H9 (cell line): Measurements from ENCODE around the gene MGAT5B. TPM values are rescaled to one million over a fixed set of nuclear protein-coding genes. Genes with fewer than 3 reads are reported as not detected.

ENCODE experiments used
- DNase-seq: peaks from one replicate; pipeline ENCODE4 v3.0.0-alpha.2; 2017
- H2AFZ ChIP-seq: one replicate; pipeline ENCODE4 v1.6.1; 2013; ENCODE audit warnings: mild to moderate bottlenecking, low read length, control low read depth, moderate library complexity
- H2AK5ac ChIP-seq: 2 replicates; pipeline ENCODE4 v1.6.1; 2013; ENCODE audit warnings: low read length, control low read depth, mixed read lengths; ENCODE audit not compliant: insufficient read length
- H2BK120ac ChIP-seq: one replicate; pipeline ENCODE4 v1.6.1; 2013; ENCODE audit warnings: low read depth, mild to moderate bottlenecking, low read length, control low read depth, inconsistent platforms; ENCODE audit not compliant: poor library complexity, severe bottlenecking
- H2BK12ac ChIP-seq: 2 replicates; pipeline ENCODE4 v1.6.1; 2013; ENCODE audit warnings: low read length, control low read depth, mixed read lengths, low read depth; ENCODE audit not compliant: insufficient read length
- H2BK15ac ChIP-seq: 2 replicates; pipeline ENCODE4 v1.6.1; 2013; ENCODE audit warnings: low read depth, low read length, control low read depth
- H2BK20ac ChIP-seq: one replicate; pipeline ENCODE4 v1.6.1; 2013; ENCODE audit warnings: low read depth, mild to moderate bottlenecking, low read length, control low read depth, inconsistent platforms; ENCODE audit not compliant: poor library complexity, severe bottlenecking
- H2BK5ac ChIP-seq: 2 replicates; pipeline ENCODE4 v1.6.1; 2013; ENCODE audit warnings: low read length, control low read depth, mixed read lengths; ENCODE audit not compliant: insufficient read length
- H3K14ac ChIP-seq: 2 replicates; pipeline ENCODE4 v1.6.1; 2013; ENCODE audit warnings: low read length, control low read depth; ENCODE audit not compliant: insufficient read depth
- H3K18ac ChIP-seq: 2 replicates; pipeline ENCODE4 v1.6.1; 2013; ENCODE audit warnings: low read depth, mild to moderate bottlenecking, mixed read lengths, low read length, control low read depth; ENCODE audit not compliant: insufficient read length
- H3K23ac ChIP-seq: 2 replicates; pipeline ENCODE4 v1.6.1; 2013; ENCODE audit warnings: low read length, control low read depth, mixed read lengths, low read depth; ENCODE audit not compliant: insufficient read length
- H3K23me2 ChIP-seq: 2 replicates; pipeline ENCODE4 v1.6.1; 2013; ENCODE audit warnings: low read depth, mild to moderate bottlenecking, mixed read lengths, low read length, control low read depth; ENCODE audit not compliant: insufficient read length, poor library complexity, severe bottlenecking
- H3K27ac ChIP-seq: 2 replicates; pipeline ENCODE4 v1.5.1; 2013; ENCODE audit warnings: low read length, control low read depth, mixed read lengths, low read depth; ENCODE audit not compliant: insufficient read length
- H3K27me3 ChIP-seq: 2 replicates; pipeline ENCODE4 v1.6.1; 2013; ENCODE audit warnings: low read length, control low read depth, inconsistent platforms; ENCODE audit not compliant: insufficient read depth
- H3K4ac ChIP-seq: 2 replicates; pipeline ENCODE4 v1.6.1; 2013; ENCODE audit warnings: low read depth, mild to moderate bottlenecking, control low read depth, inconsistent platforms, low read length, moderate library complexity
- H3K4me1 ChIP-seq: 2 replicates; pipeline ENCODE4 v1.6.1; 2013; ENCODE audit warnings: low read length, control low read depth, inconsistent platforms; ENCODE audit not compliant: insufficient read depth
- H3K4me2 ChIP-seq: 2 replicates; pipeline ENCODE4 v1.6.1; 2013; ENCODE audit warnings: low read length, control low read depth, mixed read lengths; ENCODE audit not compliant: insufficient read length, insufficient read depth
- H3K56ac ChIP-seq: 2 replicates; pipeline ENCODE4 v1.6.1; 2013; ENCODE audit warnings: low read depth, mild to moderate bottlenecking, mixed read lengths, low read length, control low read depth; ENCODE audit not compliant: insufficient read length
- H3K79me1 ChIP-seq: 2 replicates; pipeline ENCODE4 v1.6.1; 2013; ENCODE audit warnings: low read depth, mild to moderate bottlenecking, moderate library complexity, low read length, control low read depth, inconsistent platforms; ENCODE audit not compliant: insufficient read depth, poor library complexity, severe bottlenecking
- H3K79me2 ChIP-seq: 2 replicates; pipeline ENCODE4 v1.6.1; 2013; ENCODE audit warnings: low read length, control low read depth, inconsistent platforms; ENCODE audit not compliant: insufficient read depth
- H3K9ac ChIP-seq: 2 replicates; pipeline ENCODE4 v1.6.1; 2013; ENCODE audit warnings: low read length, control low read depth, mixed read lengths; ENCODE audit not compliant: insufficient read length; ENCODE audit errors: extremely low read depth
- H3K9me3 ChIP-seq: one replicate; pipeline ENCODE4 v1.6.1; 2013; ENCODE audit warnings: low read depth, low read length, inconsistent platforms; ENCODE audit not compliant: control insufficient read depth
- H3T11ph ChIP-seq: one replicate; pipeline ENCODE4 v1.6.1; 2013; ENCODE audit warnings: mild to moderate bottlenecking, low read length, control low read depth, inconsistent platforms
- H4K20me1 ChIP-seq: one replicate; pipeline ENCODE4 v1.6.1; 2013; ENCODE audit not compliant: control insufficient read depth, insufficient read length, insufficient read depth
- H4K5ac ChIP-seq: 2 replicates; pipeline ENCODE4 v1.6.1; 2013; ENCODE audit warnings: low read depth, mild to moderate bottlenecking, mixed read lengths, low read length, control low read depth; ENCODE audit not compliant: insufficient read length
- H4K8ac ChIP-seq: replicated peaks from 2 replicates; pipeline ENCODE4 v1.6.1; 2013; ENCODE audit warnings: low read length, control low read depth, mixed read lengths, low read depth; ENCODE audit not compliant: insufficient read length
- H4K91ac ChIP-seq: 2 replicates; pipeline ENCODE4 v1.6.1; 2013; ENCODE audit warnings: low read depth, mild to moderate bottlenecking, moderate library complexity, mixed read lengths, low read length, control low read depth; ENCODE audit not compliant: insufficient read length
- H3K27ac Mint-ChIP-seq, 3 experiments: 2 replicates in 2 of 3; 3 replicates in 1 of 3; pipeline ENCODE4 v1.8.0; 2020 to 2021; ENCODE audit warnings: mixed read lengths in 3 of 3, mild to moderate bottlenecking in 1 of 3, moderate library complexity in 1 of 3
- H3K27me3 Mint-ChIP-seq: 2 replicates; pipeline ENCODE4 v1.8.0; 2021; ENCODE audit warnings: low read depth, mild to moderate bottlenecking, moderate library complexity, mixed read lengths
- H3K36me3 Mint-ChIP-seq, 3 experiments: 2 replicates in 2 of 3; 3 replicates in 1 of 3; pipeline ENCODE4 v1.8.0; 2020 to 2021; ENCODE audit warnings: low read depth in 3 of 3, mixed read lengths in 3 of 3; ENCODE audit not compliant: insufficient read depth in 1 of 3
- H3K4me1 Mint-ChIP-seq, 2 experiments: 2 replicates each; pipeline ENCODE4 v1.8.0; 2020; ENCODE audit warnings: mixed read lengths in 2 of 2
- H3K4me3 Mint-ChIP-seq, 2 experiments: 2 replicates in 1 of 2; 3 replicates in 1 of 2; pipeline ENCODE4 v1.8.0; 2020 to 2021; ENCODE audit warnings: mild to moderate bottlenecking in 2 of 2, mixed read lengths in 2 of 2, moderate library complexity in 1 of 2
- H3K9me3 Mint-ChIP-seq, 2 experiments: 2 replicates in 1 of 2; 3 replicates in 1 of 2; pipeline ENCODE4 v1.8.0; 2020; ENCODE audit warnings: mild to moderate bottlenecking in 2 of 2, mixed read lengths in 2 of 2, moderate library complexity in 1 of 2
- CTCF ChIP-seq: fragments of 200-600 bp; sonication (generic); conservative IDR thresholded peaks from 3 replicates; pipeline ENCODE4 v1.8.0; 2021; ENCODE audit warnings: antibody characterized with exemption, mild to moderate bottlenecking
- WGBS: extraction: QIAGEN DNeasy Blood & Tissue Kit; methylation state at CpG from one replicate; pipeline ENCODE4 v1.1.7; 2013; ENCODE audit warnings: missing lambda C conversion rate, low lambda C conversion rate, mixed read lengths; ENCODE audit not compliant: insufficient read length; ENCODE audit errors: extremely low coverage; 5-methylcytosine and 5-hydroxymethylcytosine counted together
- total RNA-seq: library from RNA; stranded (reverse); gene quantifications from 2 replicates; pipeline ENCODE4 v1.2.1, GENCODE V29; 2021

The MGAT5B gene
- total RNA-seq, 1 experiment from 2014 or later, result 4.9 TPM

- no peak for DNase-seq
- Histone ChIP-seq H2AK5ac (no peak overlapping the region), H3K9me3 (no peaks in the 10 kb centered on the region), H4K5ac (no peak overlapping the region), H3K9ac (no peak overlapping the region), H2BK20ac (no peak overlapping the region), H3K4ac (no peak overlapping the region), H4K20me1 (no peaks in the 10 kb centered on the region), H3K27ac (no peak overlapping the region), H3K27me3 (no peaks in the 10 kb centered on the region), H2BK5ac (no peak overlapping the region), H4K8ac (no peak overlapping the region), H3K23me2 (no peaks in the 10 kb centered on the region), H3K56ac (no peak overlapping the region), H2BK12ac (no peak overlapping the region), H2BK120ac (no peak overlapping the region), H4K91ac (no peak overlapping the region), H2BK15ac (no peak overlapping the region), H3K23ac (no peak overlapping the region), H3K4me1 (no peaks in the 10 kb centered on the region), H3K79me2 (no peaks in the 10 kb centered on the region), H3K18ac (no peak overlapping the region), H3K4me2 (no peak overlapping the region), H2AFZ (no peak overlapping the region), H3K79me1 (no peaks in the 10 kb centered on the region), H3T11ph (no peak overlapping the region), H3K14ac (no peak overlapping the region)
- TF ChIP-seq CTCF, result no peak
- Mint-ChIP-seq H3K36me3 (no peaks in the 10 kb centered on the region), H3K27ac (no peak overlapping the region; a peak in 1 of 7 replicates), H3K9me3 (no peaks in the 10 kb centered on the region), H3K4me1 (peaks cover 4 to 22% of the 10 kb centered on the region in 2 experiments), H3K27me3 (no peaks in the 10 kb centered on the region; the same call in 1 of the 2 replicates), H3K4me3 (no peak overlapping the region)
- no CpG with 5 or more reads among the region's 6 CpGs for WGBS
These were observed 46.7 kb downstream of the MGAT5B start for GRCh38 chr17:76914937-76915336.
